ENCODE measurements around the gene TNFRSF25.

The TNFRSF25 gene

GRCh38 chr1:6512245-6512907 lies 46.4 kb upstream of the TNFRSF25 start:
- Histone ChIP-seq H3K4me1 (ENCODE audit: low read depth, poor library complexity, severe bottlenecking) (no peaks in the 10 kb centered on the region), H3K27ac (no peak overlapping the region), H3K27me3 (ENCODE audit: insufficient read depth, low read depth) (peaks cover 22% of the 10 kb centered on the region; the same call in 1 of the 2 replicates), H3K4me3 (IDR thresholded peaks at IDR 0.05; ENCODE audit: insufficient read depth, low read depth, low read length) (no peak overlapping the region), H3K9ac (no peak overlapping the region), H4K20me1 (ENCODE audit: insufficient read depth) (no peaks in the 10 kb centered on the region), H3K4me2 (no peak overlapping the region), H3K79me2 (ENCODE audit: insufficient read depth, low read depth) (no peaks in the 10 kb centered on the region), H3K36me3 (ENCODE audit: insufficient read depth) (no peaks in the 10 kb centered on the region), H2AFZ (ENCODE audit: low read depth) (no peak overlapping the region)
- TF ChIP-seq, protein P1, sequence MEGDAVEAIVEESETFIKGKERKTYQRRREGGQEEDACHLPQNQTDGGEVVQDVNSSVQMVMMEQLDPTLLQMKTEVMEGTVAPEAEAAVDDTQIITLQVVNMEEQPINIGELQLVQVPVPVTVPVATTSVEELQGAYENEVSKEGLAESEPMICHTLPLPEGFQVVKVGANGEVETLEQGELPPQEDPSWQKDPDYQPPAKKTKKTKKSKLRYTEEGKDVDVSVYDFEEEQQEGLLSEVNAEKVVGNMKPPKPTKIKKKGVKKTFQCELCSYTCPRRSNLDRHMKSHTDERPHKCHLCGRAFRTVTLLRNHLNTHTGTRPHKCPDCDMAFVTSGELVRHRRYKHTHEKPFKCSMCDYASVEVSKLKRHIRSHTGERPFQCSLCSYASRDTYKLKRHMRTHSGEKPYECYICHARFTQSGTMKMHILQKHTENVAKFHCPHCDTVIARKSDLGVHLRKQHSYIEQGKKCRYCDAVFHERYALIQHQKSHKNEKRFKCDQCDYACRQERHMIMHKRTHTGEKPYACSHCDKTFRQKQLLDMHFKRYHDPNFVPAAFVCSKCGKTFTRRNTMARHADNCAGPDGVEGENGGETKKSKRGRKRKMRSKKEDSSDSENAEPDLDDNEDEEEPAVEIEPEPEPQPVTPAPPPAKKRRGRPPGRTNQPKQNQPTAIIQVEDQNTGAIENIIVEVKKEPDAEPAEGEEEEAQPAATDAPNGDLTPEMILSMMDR (conservative IDR thresholded peaks at IDR 0.05; ENCODE audit: low read depth, low read length) = no peak

GRCh38 chr1:6511561-6512244 lies 45.7 kb upstream of the TNFRSF25 start:
- H3K4me3 ChIP-seq (IDR thresholded peaks at IDR 0.05; ENCODE audit: insufficient read depth, low read depth, low read length) = no peak overlapping the region
- H3K36me3 ChIP-seq (ENCODE audit: insufficient read depth) = no peaks in the 10 kb centered on the region
- H3K27me3 ChIP-seq (ENCODE audit: insufficient read depth, low read depth) = peaks cover 28% of the 10 kb centered on the region; the same call in 1 of the 2 replicates
- H3K9ac ChIP-seq = no peak overlapping the region
- no peaks in the 10 kb centered on the region for H3K79me2 ChIP-seq (ENCODE audit: insufficient read depth, low read depth)
- H4K20me1 ChIP-seq (ENCODE audit: insufficient read depth) = no peaks in the 10 kb centered on the region
- no peak overlapping the region for H3K4me2 ChIP-seq
- no peaks in the 10 kb centered on the region for H3K4me1 ChIP-seq (ENCODE audit: low read depth, poor library complexity, severe bottlenecking)
- H3K27ac ChIP-seq = no peak overlapping the region
- H2AFZ ChIP-seq (ENCODE audit: low read depth) = no peak overlapping the region
- TF ChIP-seq, protein P1 (conservative IDR thresholded peaks at IDR 0.05; ENCODE audit: low read depth, low read length) = no peak

GRCh38 chr1:6511056-6511455 lies 45.1 kb upstream of the TNFRSF25 start:
- H3K4me3 ChIP-seq (IDR thresholded peaks at IDR 0.05; ENCODE audit: insufficient read depth, low read depth, low read length) = no peak overlapping the region
- no peaks in the 10 kb centered on the region for H4K20me1 ChIP-seq (ENCODE audit: insufficient read depth)
- peaks cover 35% of the 10 kb centered on the region for H3K27me3 ChIP-seq (ENCODE audit: insufficient read depth, low read depth)
- H3K36me3 ChIP-seq (ENCODE audit: insufficient read depth) = no peaks in the 10 kb centered on the region
- no peak overlapping the region for H3K4me2 ChIP-seq
- no peak overlapping the region for H2AFZ ChIP-seq (ENCODE audit: low read depth)
- H3K79me2 ChIP-seq (ENCODE audit: insufficient read depth, low read depth) = no peaks in the 10 kb centered on the region
- TF ChIP-seq, protein P1 (conservative IDR thresholded peaks at IDR 0.05; ENCODE audit: low read depth, low read length) = no peak
- no peaks in the 10 kb centered on the region for H3K4me1 ChIP-seq (ENCODE audit: low read depth, poor library complexity, severe bottlenecking)
- no peak overlapping the region for H3K9ac ChIP-seq
- no peak overlapping the region for H3K27ac ChIP-seq

- H3K27ac ChIP-seq = no peak overlapping the region
- no peaks in the 10 kb centered on the region for H4K20me1 ChIP-seq (ENCODE audit: insufficient read depth)
- no peaks in the 10 kb centered on the region for H3K36me3 ChIP-seq (ENCODE audit: insufficient read depth)
- H3K4me1 ChIP-seq (ENCODE audit: low read depth, poor library complexity, severe bottlenecking) = no peaks in the 10 kb centered on the region
- H3K79me2 ChIP-seq (ENCODE audit: insufficient read depth, low read depth) = no peaks in the 10 kb centered on the region
- H3K4me2 ChIP-seq = no peak overlapping the region
- no peak overlapping the region for H2AFZ ChIP-seq (ENCODE audit: low read depth)
- H3K9ac ChIP-seq = no peak overlapping the region
- H3K4me3 ChIP-seq (IDR thresholded peaks at IDR 0.05; ENCODE audit: insufficient read depth, low read depth, low read length) = no peak overlapping the region
- H3K27me3 ChIP-seq (ENCODE audit: insufficient read depth, low read depth) = peaks cover 41% of the 10 kb centered on the region
- TF ChIP-seq, protein P1 (conservative IDR thresholded peaks at IDR 0.05; ENCODE audit: low read depth, low read length) = no peak
These were observed 44.5 kb upstream of the TNFRSF25 start for GRCh38 chr1:6510493-6510892.

All from KMS-11 (cell line).